ENCODE data around the gene DUSP22. TPM values are rescaled to one million over a fixed set of nuclear protein-coding genes. Genes with fewer than 3 reads are reported as not detected.
A peak's percentile ranks its signal among the peaks of the same experiment; 100 is the strongest.

Gene DUSP22
- total and polyA plus RNA-seq, 9 of the 15 experiments (the other 6 are each of a cell fraction or from before 2014, with no cell fraction given): 9.3 to 19.4 (median 11.8) TPM

DNA sequence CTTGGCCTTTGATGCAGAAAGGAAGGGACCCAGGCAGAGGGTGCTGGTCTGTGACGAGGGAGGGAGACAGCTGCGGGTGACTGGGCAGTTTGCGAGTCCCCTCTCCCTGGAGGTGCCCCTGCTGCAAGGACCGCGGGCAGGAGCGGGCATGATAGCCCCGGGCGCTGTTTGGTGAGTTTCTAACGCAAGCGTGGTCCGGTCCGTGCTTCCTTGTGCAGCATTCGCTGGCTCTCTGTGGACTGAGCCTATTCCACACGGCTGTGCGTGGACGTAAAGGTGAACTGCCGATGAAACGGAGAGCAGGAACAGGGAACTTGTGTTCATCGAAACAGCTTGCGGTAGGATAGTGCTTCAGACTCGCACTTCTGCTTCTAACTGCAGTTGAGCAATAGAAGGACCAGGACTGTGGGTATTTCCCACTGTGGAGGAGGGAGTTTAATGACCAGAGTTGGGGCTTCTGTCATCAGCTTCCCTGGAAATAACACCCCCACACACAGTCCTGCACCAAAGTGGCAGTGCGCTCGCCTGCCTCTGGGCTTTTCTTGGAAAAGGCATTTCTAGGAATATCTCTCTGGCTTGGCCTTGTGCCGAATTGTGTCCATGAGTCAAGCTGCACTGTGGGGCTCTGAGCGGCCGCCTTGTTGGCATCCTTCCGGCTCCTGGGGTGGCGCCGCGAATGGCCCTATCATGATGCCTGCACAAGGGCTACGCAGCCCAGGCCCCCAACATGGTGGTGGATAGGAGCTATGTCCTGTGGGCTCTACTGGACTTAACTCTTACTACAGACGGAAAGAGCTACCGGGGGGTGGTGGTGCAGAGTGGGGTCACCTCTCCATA lies 48.9 kb downstream of the DUSP22 start (continued):
- TF ChIP-seq, protein P1, sequence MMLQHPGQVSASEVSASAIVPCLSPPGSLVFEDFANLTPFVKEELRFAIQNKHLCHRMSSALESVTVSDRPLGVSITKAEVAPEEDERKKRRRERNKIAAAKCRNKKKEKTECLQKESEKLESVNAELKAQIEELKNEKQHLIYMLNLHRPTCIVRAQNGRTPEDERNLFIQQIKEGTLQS (IDR thresholded peaks at IDR 0.05): peak; percentile 68; the same call in 1 of the 2 replicates
- TF ChIP-seq, protein P1 (CRISPR knock-in tag; conservative IDR thresholded peaks at IDR 0.05): no peak
- TF ChIP-seq, protein P2, sequence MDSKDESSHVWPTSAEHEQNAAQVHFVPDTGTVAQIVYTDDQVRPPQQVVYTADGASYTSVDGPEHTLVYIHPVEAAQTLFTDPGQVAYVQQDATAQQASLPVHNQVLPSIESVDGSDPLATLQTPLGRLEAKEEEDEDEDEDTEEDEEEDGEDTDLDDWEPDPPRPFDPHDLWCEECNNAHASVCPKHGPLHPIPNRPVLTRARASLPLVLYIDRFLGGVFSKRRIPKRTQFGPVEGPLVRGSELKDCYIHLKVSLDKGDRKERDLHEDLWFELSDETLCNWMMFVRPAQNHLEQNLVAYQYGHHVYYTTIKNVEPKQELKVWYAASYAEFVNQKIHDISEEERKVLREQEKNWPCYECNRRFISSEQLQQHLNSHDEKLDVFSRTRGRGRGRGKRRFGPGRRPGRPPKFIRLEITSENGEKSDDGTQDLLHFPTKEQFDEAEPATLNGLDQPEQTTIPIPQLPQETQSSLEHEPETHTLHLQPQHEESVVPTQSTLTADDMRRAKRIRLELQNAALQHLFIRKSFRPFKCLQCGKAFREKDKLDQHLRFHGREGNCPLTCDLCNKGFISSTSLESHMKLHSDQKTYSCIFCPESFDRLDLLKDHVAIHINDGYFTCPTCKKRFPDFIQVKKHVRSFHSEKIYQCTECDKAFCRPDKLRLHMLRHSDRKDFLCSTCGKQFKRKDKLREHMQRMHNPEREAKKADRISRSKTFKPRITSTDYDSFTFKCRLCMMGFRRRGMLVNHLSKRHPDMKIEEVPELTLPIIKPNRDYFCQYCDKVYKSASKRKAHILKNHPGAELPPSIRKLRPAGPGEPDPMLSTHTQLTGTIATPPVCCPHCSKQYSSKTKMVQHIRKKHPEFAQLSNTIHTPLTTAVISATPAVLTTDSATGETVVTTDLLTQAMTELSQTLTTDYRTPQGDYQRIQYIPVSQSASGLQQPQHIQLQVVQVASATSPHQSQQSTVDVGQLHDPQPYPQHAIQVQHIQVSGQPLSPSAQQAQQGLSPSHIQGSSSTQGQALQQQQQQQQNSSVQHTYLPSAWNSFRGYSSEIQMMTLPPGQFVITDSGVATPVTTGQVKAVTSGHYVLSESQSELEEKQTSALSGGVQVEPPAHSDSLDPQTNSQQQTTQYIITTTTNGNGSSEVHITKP (IDR thresholded peaks at IDR 0.05; ENCODE audit: partially characterized antibody): peak; percentile 86
- TF ChIP-seq, protein P3, sequence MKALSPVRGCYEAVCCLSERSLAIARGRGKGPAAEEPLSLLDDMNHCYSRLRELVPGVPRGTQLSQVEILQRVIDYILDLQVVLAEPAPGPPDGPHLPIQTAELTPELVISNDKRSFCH (CRISPR knock-in tag; IDR thresholded peaks at IDR 0.05): no peak
- TF ChIP-seq, protein P3 (tag; IDR thresholded peaks at IDR 0.05): peak; percentile 87
- TF ChIP-seq CHD4 (IDR thresholded peaks at IDR 0.05; ENCODE audit: insufficient read depth, insufficient replicate concordance, low read depth, low read length, poor library complexity, severe bottlenecking): peak; percentile 23
- TF ChIP-seq, protein P4, sequence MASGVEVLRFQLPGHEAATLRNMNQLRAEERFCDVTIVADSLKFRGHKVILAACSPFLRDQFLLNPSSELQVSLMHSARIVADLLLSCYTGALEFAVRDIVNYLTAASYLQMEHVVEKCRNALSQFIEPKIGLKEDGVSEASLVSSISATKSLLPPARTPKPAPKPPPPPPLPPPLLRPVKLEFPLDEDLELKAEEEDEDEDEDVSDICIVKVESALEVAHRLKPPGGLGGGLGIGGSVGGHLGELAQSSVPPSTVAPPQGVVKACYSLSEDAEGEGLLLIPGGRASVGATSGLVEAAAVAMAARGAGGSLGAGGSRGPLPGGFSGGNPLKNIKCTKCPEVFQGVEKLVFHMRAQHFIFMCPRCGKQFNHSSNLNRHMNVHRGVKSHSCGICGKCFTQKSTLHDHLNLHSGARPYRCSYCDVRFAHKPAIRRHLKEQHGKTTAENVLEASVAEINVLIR (CRISPR knock-in tag; IDR thresholded peaks at IDR 0.05): no peak
- peak; percentile 70; the same call in 1 of the 2 replicates for TF ChIP-seq SMARCC2 (IDR thresholded peaks at IDR 0.05; ENCODE audit: low read depth)
- TF ChIP-seq NFIC (IDR thresholded peaks at IDR 0.05): peak; percentile 95
- peak; percentile 33; the same call in 1 of the 2 replicates for TF ChIP-seq ESRRA (IDR thresholded peaks at IDR 0.05; ENCODE audit: borderline replicate concordance, low read depth)
- TF ChIP-seq BCL6 (CRISPR knock-in tag; IDR thresholded peaks at IDR 0.05): no peak
- TF ChIP-seq HDAC3 (IDR thresholded peaks at IDR 0.05; ENCODE audit: borderline replicate concordance, partially characterized antibody): peak; percentile 66
- TF ChIP-seq, protein P5, sequence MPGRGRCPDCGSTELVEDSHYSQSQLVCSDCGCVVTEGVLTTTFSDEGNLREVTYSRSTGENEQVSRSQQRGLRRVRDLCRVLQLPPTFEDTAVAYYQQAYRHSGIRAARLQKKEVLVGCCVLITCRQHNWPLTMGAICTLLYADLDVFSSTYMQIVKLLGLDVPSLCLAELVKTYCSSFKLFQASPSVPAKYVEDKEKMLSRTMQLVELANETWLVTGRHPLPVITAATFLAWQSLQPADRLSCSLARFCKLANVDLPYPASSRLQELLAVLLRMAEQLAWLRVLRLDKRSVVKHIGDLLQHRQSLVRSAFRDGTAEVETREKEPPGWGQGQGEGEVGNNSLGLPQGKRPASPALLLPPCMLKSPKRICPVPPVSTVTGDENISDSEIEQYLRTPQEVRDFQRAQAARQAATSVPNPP (IDR thresholded peaks at IDR 0.05; ENCODE audit: borderline replicate concordance, insufficient read depth, insufficient read length): no peak
- peak; percentile 67; the same call in 1 of the 2 replicates for TF ChIP-seq TCF3 (CRISPR knock-in tag; IDR thresholded peaks at IDR 0.05)
- TF ChIP-seq NBN (IDR thresholded peaks at IDR 0.05; ENCODE audit: low read depth): peak; percentile 50; the same call in 1 of the 2 replicates
- peak; percentile 80 for TF ChIP-seq SMARCE1 (IDR thresholded peaks at IDR 0.05)
- 0 out of 2 replicates have a peak, but pooled peaks have one; percentile 42 for TF ChIP-seq RFX7 (CRISPR knock-in tag; IDR thresholded peaks at IDR 0.05)
- no peak for TF ChIP-seq HDAC6 (IDR thresholded peaks at IDR 0.05; ENCODE audit: low read depth, low read length)
- 0 out of 2 replicates have a peak, but pooled peaks have one; percentile 47 for TF ChIP-seq NCOA1 (IDR thresholded peaks at IDR 0.05; ENCODE audit: low read depth)
